ENCODE results near the gene DES.
A peak's percentile ranks its signal among the peaks of the same experiment; 100 is the strongest.

The DES gene

DNA sequence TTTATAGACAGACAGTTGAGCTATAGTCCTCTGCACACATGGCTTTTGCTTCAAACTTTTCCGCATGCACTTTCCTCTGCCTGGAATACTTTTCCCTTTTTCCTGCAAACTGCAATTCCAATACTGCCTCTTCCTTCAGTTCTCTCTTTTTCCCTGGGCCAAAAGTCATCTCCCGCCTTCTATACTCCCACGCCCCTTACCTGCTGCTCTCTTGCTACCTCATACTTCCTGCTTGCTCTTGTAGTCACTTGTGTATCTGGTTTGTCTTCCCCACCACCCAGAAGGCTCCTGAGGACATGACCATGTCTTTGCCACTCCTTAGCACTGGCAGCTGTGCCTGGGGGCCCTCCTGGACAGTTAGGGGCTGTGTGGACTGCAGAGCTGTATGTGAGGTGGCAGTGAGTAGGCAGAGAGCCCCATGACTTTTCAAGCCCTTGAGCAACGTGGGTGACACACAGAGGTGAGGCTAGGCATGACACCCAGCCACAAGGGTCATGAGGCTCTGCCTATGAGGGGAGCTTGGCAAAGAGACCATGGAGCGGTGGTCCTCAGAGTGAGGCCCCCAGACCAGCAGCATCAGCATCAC lies 39.7 kb downstream of the DES start:
- TF ChIP-seq, protein P1, sequence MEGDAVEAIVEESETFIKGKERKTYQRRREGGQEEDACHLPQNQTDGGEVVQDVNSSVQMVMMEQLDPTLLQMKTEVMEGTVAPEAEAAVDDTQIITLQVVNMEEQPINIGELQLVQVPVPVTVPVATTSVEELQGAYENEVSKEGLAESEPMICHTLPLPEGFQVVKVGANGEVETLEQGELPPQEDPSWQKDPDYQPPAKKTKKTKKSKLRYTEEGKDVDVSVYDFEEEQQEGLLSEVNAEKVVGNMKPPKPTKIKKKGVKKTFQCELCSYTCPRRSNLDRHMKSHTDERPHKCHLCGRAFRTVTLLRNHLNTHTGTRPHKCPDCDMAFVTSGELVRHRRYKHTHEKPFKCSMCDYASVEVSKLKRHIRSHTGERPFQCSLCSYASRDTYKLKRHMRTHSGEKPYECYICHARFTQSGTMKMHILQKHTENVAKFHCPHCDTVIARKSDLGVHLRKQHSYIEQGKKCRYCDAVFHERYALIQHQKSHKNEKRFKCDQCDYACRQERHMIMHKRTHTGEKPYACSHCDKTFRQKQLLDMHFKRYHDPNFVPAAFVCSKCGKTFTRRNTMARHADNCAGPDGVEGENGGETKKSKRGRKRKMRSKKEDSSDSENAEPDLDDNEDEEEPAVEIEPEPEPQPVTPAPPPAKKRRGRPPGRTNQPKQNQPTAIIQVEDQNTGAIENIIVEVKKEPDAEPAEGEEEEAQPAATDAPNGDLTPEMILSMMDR (IDR thresholded peaks at IDR 0.05; ENCODE audit: low read length, missing control alignments): no peak
- no peak for DNase-seq (ENCODE audit: low read depth)
- no peak overlapping the region for H3K4me3 ChIP-seq (replicated peaks; ENCODE audit: low read depth, low read length)

- TF ChIP-seq, protein P1 (IDR thresholded peaks at IDR 0.05; ENCODE audit: low read length, missing control alignments): no peak
- H3K4me3 ChIP-seq (replicated peaks; ENCODE audit: low read depth, low read length): no peak overlapping the region
- DNase-seq (ENCODE audit: low read depth): no peak
These were observed 40.8 kb downstream of the DES start for GRCh38 chr2:219458996-219459395.

GRCh38 chr2:219459460-219460311 lies 41.5 kb downstream of the DES start:
- TF ChIP-seq, protein P1 (IDR thresholded peaks at IDR 0.05; ENCODE audit: low read length, missing control alignments): peak; percentile 96
- DNase-seq (ENCODE audit: low read depth): peak; percentile 62
- no peak overlapping the region for H3K4me3 ChIP-seq (replicated peaks; ENCODE audit: low read depth, low read length)

GRCh38 chr2:219460424-219460926 lies 42.3 kb downstream of the DES start:
- TF ChIP-seq, protein P1 (IDR thresholded peaks at IDR 0.05; ENCODE audit: low read length, missing control alignments): no peak
- DNase-seq (ENCODE audit: low read depth): peak; percentile 68
- no peak overlapping the region for H3K4me3 ChIP-seq (replicated peaks; ENCODE audit: low read depth, low read length)

GRCh38 chr2:219461047-219461514 lies 42.9 kb downstream of the DES start:
- TF ChIP-seq, protein P1 (IDR thresholded peaks at IDR 0.05; ENCODE audit: low read length, missing control alignments): no peak
- H3K4me3 ChIP-seq (replicated peaks; ENCODE audit: low read depth, low read length): no peak overlapping the region
- DNase-seq (ENCODE audit: low read depth): peak; percentile 14

- no peak for DNase-seq (ENCODE audit: low read depth)
- H3K4me3 ChIP-seq (replicated peaks; ENCODE audit: low read depth, low read length): no peak overlapping the region
These were observed 43.5 kb downstream of the DES start for GRCh38 chr2:219461669-219462068.

More at GRCh38 chr2:219461669-219462068, 43.5 kb downstream of the DES start:
- TF ChIP-seq, protein P1 (IDR thresholded peaks at IDR 0.05; ENCODE audit: low read length, missing control alignments): no peak

All from fibroblast of pulmonary artery (primary cell).